Ovary (tissue), 9 donors: Measurements from ENCODE around the gene ZNF441. TPM values are rescaled to one million over a fixed set of nuclear protein-coding genes. Genes with fewer than 3 reads are reported as not detected.
"Not testable (repeated sequence)": the region's sequence is repeated elsewhere in the genome, so short reads cannot be mapped to it uniquely, and the experiment has no call there.

ENCODE experiments used
- DNase-seq, 5 donors: peaks; one replicate each; pipeline ENCODE4 v3.0.0-alpha.2; 2019 to 2020
- H3K27ac ChIP-seq, 2 donors: fragments of 200-600 bp; one replicate each; pipeline versions ENCODE4 v1.5.1 to v1.8.0; 2019 to 2022
- H3K27me3 ChIP-seq: fragments of 200-600 bp; one replicate; pipeline ENCODE4 v1.8.0; 2022
- H3K36me3 ChIP-seq: fragments of 200-600 bp; sonication (generic); one replicate; pipeline ENCODE4 v1.5.1; 2019
- H3K4me1 ChIP-seq: one replicate; pipeline ENCODE4 v1.8.1; 2013; ENCODE audit warnings: mild to moderate bottlenecking, moderate library complexity; ENCODE audit not compliant: insufficient read depth
- H3K4me3 ChIP-seq: fragments of 200-600 bp; sonication (generic); one replicate; pipeline ENCODE4 v1.5.1; 2017
- H3K9me3 ChIP-seq, 2 donors: fragments of 200-600 bp in 1 of 2; sonication (generic) in 1 of 2; one replicate each; pipeline versions ENCODE4 v1.5.1 to v1.8.1; 2013 to 2019; ENCODE audit warnings: mild to moderate bottlenecking in 1 of 2, moderate library complexity in 1 of 2
- EP300 ChIP-seq: sonication (generic); formaldehyde crosslinking; IDR thresholded peaks from one replicate; pipeline ENCODE4 v1.6.1; 2017; ENCODE audit warnings: antibody characterized with exemption
- POLR2A ChIP-seq: fragments of 450-650 bp; IDR thresholded peaks from one replicate; pipeline ENCODE4 v1.6.1; 2017; ENCODE audit warnings: antibody characterized with exemption, mild to moderate bottlenecking, moderate library complexity
- WGBS, 3 donors: extraction: QIAGEN DNeasy Blood & Tissue Kit in 1 of 3; methylation state at CpG; one replicate each; pipeline versions ENCODE4 v1.1.5 to v1.1.7; 2013 to 2017; 5-methylcytosine and 5-hydroxymethylcytosine counted together
- intact Hi-C, 4 donors: fragments of 100-400 bp; cut with DNase I; formaldehyde crosslinking; loops; one replicate each; pipeline versions ENCODE4 v1.11.0 to v1.15.1; 2022 to 2023
- polyA plus RNA-seq, 2 donors: library from polyadenylated mRNA; stranded (reverse); fragments of 200-250 nt in 1 of 2; fragments of 350-450 nt in 1 of 2; fragmentation: Illumina TruSeq in 1 of 2; extraction: RNeasy Lipid Tissue Mini Kit (QIAGEN cat#74804) in 1 of 2; gene quantifications; one replicate each; pipeline ENCODE4 v1.2.3, GENCODE V29; 2013 to 2014
- total RNA-seq, 7 donors: library from RNA; depleted of rRNA in 2 of 7; stranded (reverse); fragments of >200 nt in 2 of 7; fragmentation: NEBNext Ultra II Directional in 3 of 7; extraction: Animal tissue kit (Norgen Biotek cat#: 25700) in 3 of 7; gene quantifications; one replicate each; pipeline versions ENCODE4 v1.1.0 to v1.2.4, GENCODE V29; 2016 to 2023
- TF ChIP-seq, protein P1 (sequence below), 3 donors: fragments of 450-650 bp in 2 of 3; fragments of 200-600 bp in 1 of 3; IDR thresholded peaks; one replicate each; pipeline versions ENCODE4 v1.5.1 to v1.8.0; 2016 to 2022; ENCODE audit warnings: antibody characterized with exemption in 3 of 3, mild to moderate bottlenecking in 1 of 3
- donor health status: DM: no; HTN: no; CAD: no; lungs with moderate emphysema.
- donor health status: DM: no; HTN: no; CAD: no.
- donor health status: Bipolar disorder and iron deficiency.
- donor health status: DM: yes; HTN: yes; CAD: no.
- donor health status: DM: no; HTN: no; CAD: no.
- donor health status: DM: yes; HTN: yes; CAD: no.

ZNF441 gene
- total and polyA plus RNA-seq, 9 donors = 6.5 to 26.7 (median 14.0) TPM

DNA sequence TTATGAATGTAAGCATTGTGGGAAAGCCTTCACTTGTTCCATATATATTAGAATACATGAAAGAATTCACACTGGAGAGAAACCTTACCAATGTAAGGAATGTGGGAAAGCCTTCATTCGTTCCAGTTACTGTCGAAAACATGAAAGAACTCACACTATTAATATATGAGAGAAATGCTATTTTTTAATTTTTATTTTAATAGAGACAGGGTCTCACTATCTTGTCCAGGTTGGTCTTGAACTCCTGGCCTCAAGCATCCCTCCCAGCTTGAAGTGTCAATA is 40.2 kb downstream of the ZNF441 start:
- no peak for DNase-seq
- WGBS, 3 donors = 95 to 97% (median 96%) methylated on average over 2 of the region's 2 CpGs
- Histone ChIP-seq H3K27me3 (no peaks in the 10 kb centered on the region), H3K4me3 (no peak overlapping the region), H3K27ac (no peak overlapping the region), H3K9me3 (peaks cover 4 to 22% of the 10 kb centered on the region in 2 donors), H3K4me1 (no peaks in the 10 kb centered on the region), H3K36me3 (no peaks in the 10 kb centered on the region)
- intact Hi-C loops = no loop called here
- TF ChIP-seq POLR2A (no peak), EP300 (no peak)
- TF ChIP-seq, protein P1, sequence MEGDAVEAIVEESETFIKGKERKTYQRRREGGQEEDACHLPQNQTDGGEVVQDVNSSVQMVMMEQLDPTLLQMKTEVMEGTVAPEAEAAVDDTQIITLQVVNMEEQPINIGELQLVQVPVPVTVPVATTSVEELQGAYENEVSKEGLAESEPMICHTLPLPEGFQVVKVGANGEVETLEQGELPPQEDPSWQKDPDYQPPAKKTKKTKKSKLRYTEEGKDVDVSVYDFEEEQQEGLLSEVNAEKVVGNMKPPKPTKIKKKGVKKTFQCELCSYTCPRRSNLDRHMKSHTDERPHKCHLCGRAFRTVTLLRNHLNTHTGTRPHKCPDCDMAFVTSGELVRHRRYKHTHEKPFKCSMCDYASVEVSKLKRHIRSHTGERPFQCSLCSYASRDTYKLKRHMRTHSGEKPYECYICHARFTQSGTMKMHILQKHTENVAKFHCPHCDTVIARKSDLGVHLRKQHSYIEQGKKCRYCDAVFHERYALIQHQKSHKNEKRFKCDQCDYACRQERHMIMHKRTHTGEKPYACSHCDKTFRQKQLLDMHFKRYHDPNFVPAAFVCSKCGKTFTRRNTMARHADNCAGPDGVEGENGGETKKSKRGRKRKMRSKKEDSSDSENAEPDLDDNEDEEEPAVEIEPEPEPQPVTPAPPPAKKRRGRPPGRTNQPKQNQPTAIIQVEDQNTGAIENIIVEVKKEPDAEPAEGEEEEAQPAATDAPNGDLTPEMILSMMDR (IDR thresholded peaks at IDR 0.05) = no peak

DNA sequence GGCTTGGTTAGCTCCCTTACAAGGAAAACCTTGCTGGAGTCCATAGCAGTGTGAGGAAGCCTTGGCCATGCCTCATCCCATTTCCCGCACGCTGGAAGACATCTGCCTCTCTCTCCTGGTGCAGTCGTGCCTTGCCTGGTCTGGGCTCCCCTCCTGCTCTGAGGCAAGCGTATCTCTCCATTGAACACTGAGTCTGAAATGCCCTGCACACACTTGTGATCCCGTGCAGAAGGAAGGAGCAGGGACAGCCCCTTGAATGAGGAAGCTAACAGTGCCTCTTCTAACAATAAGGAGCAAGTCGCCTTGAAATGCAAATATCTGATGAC is 46.9 kb downstream of the ZNF441 start:
- 0 to 2% (median 1%) methylated on average over 6 of the region's 6 CpGs for WGBS, 3 donors

DNA sequence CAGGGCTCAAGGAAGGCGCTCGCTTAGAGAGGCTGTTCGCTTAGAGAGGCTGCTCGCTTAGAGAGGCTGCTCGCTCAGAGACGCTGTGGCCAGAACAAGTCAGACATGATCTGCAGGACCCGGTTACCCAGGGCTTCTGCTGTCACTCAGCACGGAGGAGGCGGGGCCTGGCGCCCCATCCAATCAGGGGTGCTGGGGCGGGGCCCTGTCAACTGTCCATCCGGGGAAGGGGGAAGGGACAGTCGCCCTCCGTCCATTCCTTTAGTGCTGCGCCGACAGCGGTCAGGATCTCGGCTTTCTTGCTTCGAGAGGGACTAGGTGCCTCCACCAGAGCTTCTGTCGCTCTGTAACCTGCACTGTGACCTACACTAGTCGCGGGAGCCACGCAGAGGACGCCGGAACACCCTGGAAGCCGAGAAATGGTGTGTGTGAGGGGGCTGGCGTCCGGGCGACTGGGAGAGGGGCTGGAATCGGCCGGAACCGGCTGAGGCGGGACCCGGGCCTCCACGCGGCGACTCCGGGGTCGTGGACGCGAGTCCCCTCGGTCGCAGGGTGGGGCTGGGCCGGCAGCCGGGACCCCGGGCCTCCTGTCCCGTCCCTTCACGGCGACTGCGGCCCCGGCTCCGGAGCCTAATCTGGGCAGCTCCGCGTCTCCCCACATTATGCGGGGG is 47.4 kb downstream of the ZNF441 start, which contains the start of gene ZNF440:
TSS of gene ZNF440 (plus strand) at position 245 of the 671 bp plus-strand sequence. CDS start at position 420, 175 bp downstream.
- Histone ChIP-seq H3K27me3 (no peaks in the 10 kb centered on the region), H3K27ac (peak within 1 kb of the TSS; percentile 5 to 70), H3K4me3 (peak within 1 kb of the TSS; percentile 62), H3K9me3 (no peaks in the 10 kb centered on the region), H3K36me3 (no peaks in the 10 kb centered on the region), H3K4me1 (no peaks in the 10 kb centered on the region)
- TF ChIP-seq POLR2A = peak; percentile 67
- TF ChIP-seq EP300 = no peak
- DNase-seq = peak; percentile 93 to 97 (median 95)
- intact Hi-C loops = loop anchor here in 1 of 4 donors (5.0 kb wide), 1 partner anchor 343 kb away; the partner anchor contains the start of gene ZNF625
- 0 to 1% (median 0%) methylated on average over 47 to 55 of the region's 55 CpGs for WGBS, 3 donors

More for the DNA sequence above, 46.9 kb downstream of the ZNF441 start:
- Histone ChIP-seq H3K36me3 (no peaks in the 10 kb centered on the region), H3K4me3 (peak overlapping the region; percentile 62), H3K27me3 (no peaks in the 10 kb centered on the region), H3K9me3 (no peaks in the 10 kb centered on the region), H3K27ac (peak overlapping the region in 1 of 2 donors; percentile 70), H3K4me1 (no peaks in the 10 kb centered on the region)
- TF ChIP-seq EP300 (no peak), POLR2A (no peak)
- TF ChIP-seq, protein P1 (IDR thresholded peaks at IDR 0.05) = no peak
- intact Hi-C loops = loop anchor here in 1 of 4 donors (5.0 kb wide), 1 partner anchor 344 kb away; the partner anchor contains the start of gene ZNF625
- peak in 1 of 5 donors; percentile 15 for DNase-seq

DNA sequence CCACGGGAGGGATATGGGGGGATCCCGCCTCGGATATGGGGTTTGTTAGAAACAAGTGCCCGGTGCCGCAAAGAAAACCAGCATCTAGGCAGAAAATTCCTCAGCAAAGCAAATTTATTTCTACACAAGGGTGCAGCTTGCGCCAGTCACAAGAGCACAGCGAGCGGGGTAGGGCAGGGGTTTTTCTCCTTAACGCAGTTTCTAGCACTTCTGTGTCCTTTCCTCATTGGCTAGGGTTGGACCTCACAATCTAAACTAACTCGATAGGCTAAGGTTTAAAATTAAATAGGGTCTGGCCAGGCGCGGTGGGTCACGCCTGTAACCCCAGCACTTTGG is 47.9 kb downstream of the ZNF441 start:
- DNase-seq = no peak
- Histone ChIP-seq H3K9me3 (no peaks in the 10 kb centered on the region), H3K4me1 (no peaks in the 10 kb centered on the region), H3K4me3 (peak overlapping the region; percentile 62), H3K36me3 (no peaks in the 10 kb centered on the region), H3K27ac (peak overlapping the region in 1 of 2 donors; percentile 70), H3K27me3 (no peaks in the 10 kb centered on the region)
- intact Hi-C loops = loop anchor here in 1 of 4 donors (5.0 kb wide), 1 partner anchor 343 kb away; the partner anchor contains the start of gene ZNF625
- 8 to 15% (median 9%) methylated on average over 13 of the region's 13 CpGs for WGBS, 3 donors
- no peak for TF ChIP-seq EP300
- TF ChIP-seq, protein P1 (IDR thresholded peaks at IDR 0.05) = no peak
- no peak for TF ChIP-seq POLR2A

DNA sequence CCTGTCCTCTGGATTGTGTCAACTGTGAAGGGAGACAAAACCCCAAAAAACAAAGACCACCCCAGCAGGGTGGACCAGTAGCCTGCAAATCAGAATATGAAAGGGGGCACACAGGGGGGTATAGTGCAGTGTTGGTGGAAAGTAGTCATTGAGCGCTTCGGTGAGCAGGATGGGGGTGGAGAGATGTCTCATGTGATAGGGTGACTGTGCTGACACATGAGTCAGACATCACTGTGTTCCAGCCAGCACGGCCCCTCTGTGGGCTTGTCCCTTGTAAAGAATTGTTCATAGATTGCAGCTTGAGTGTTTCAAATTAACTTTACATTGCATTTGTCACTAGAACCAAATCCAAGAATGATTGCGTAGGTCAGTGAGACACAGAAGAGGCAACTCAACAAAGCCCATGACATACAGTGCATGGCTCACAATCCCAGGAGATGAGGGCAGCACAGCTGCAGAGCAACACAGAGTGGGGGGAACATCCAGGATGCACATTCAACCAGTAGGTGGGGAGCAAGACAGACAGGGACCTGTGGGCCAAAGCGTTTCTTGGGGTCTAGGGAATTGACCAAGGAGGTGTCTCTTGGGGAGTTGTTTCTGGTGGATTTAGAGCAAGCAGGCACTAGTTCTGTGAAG is 54.8 kb downstream of the ZNF441 start:
- no peaks in the 10 kb centered on the region for H3K9me3 ChIP-seq
- H3K4me1 ChIP-seq = no peaks in the 10 kb centered on the region
- WGBS, 3 donors = 63 to 94% (median 93%) methylated on average over 5 of the region's 5 CpGs
- H3K36me3 ChIP-seq = no peaks in the 10 kb centered on the region
- H3K27ac ChIP-seq = no peak overlapping the region
- H3K4me3 ChIP-seq = no peak overlapping the region
- DNase-seq = no peak
- intact Hi-C loops = no loop called here
- no peaks in the 10 kb centered on the region for H3K27me3 ChIP-seq
- no peak for TF ChIP-seq POLR2A
- TF ChIP-seq EP300 = no peak
- TF ChIP-seq, protein P1 (IDR thresholded peaks at IDR 0.05) = no peak

DNA sequence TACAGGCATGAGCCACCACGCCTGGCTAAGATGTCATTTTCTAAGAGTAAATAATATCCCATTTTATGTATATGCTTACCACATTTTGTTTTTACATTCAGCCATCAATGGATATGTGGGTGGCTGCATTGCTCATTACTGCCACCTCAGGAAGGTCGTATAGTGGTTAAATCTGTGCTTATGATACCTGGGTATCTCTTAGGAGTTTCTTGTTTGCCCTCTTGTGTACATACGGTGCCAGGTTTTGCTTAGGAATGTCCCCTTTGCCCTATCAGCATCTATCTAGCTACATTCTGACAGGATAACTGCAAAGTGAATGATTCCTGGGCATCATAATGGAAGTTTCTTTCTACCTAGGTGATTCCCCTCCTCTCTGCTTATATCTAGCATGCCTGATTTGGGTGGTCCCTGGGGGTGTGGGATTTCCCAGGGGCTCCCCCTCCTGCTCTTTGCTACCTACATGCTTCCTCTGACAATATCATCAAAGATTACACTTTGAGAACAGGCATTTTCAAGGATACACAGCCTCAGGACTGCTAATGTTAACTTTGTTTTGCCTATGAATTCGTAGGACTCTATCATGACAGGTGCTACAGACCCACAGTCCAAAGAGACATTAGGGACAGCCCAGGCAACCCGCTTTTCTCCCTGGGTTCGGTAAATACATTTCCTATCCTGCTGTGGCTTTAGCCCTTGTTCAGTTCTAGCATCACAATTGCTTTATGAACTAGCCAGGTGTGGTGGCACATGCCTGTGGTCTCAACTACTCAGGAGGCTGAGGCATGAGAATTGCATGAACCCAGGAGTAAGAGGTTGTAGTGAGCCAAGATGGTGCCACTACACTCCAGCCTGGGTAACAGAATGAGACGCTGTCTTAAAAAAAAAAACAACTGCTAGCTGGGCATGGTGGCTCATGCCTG is 62.4 kb downstream of the ZNF441 start:
- H3K4me3 ChIP-seq, H3K36me3 ChIP-seq, H3K27me3 ChIP-seq, intact Hi-C loops, DNase-seq, H3K4me1 ChIP-seq, H3K27ac ChIP-seq: not testable (repeated sequence)
- WGBS, 3 donors = 92 to 96% (median 92%) methylated on average over 7 of the region's 7 CpGs
- H3K9me3 ChIP-seq = peaks cover 4 to 18% of the 10 kb centered on the region in 2 donors
